Right lobe of liver (tissue), 6 donors: ENCODE data around the gene GSDME. TPM values are rescaled to one million over a fixed set of nuclear protein-coding genes. Genes with fewer than 3 reads are reported as not detected.
A peak's percentile ranks its signal among the peaks of the same experiment; 100 is the strongest.

Experiments
- ATAC-seq, 4 donors: fragments of 200-7000 bp; cut with Tn5 transposase; one replicate each; pipeline ENCODE4 v1.9.1; 2020; ENCODE audit warnings: mild to moderate bottlenecking in 4 of 4, moderate library complexity in 4 of 4
- DNase-seq, 3 donors: peaks; one replicate each; pipeline ENCODE4 v3.0.0-alpha.2; 2020
- H3K27ac ChIP-seq, 3 donors: fragments of 200-600 bp; one replicate each; pipeline ENCODE4 v1.8.0; 2022
- H3K27me3 ChIP-seq, 2 donors: fragments of 200-600 bp; one replicate each; pipeline ENCODE4 v1.8.0; 2022
- H3K36me3 ChIP-seq, 4 donors: fragments of 200-600 bp; sonication (generic) in 1 of 4; one replicate each; pipeline versions ENCODE4 v1.5.1 to v1.8.0; 2017 to 2022; ENCODE audit warnings: control low read depth in 1 of 4
- H3K4me1 ChIP-seq, 4 donors: fragments of 200-600 bp; sonication (generic) in 1 of 4; one replicate each; pipeline versions ENCODE4 v1.5.1 to v1.8.0; 2017 to 2022; ENCODE audit warnings: control low read depth in 1 of 4
- H3K4me3 ChIP-seq, 3 donors: fragments of 200-600 bp; one replicate each; pipeline ENCODE4 v1.8.0; 2022
- H3K9me3 ChIP-seq, 4 donors: fragments of 200-600 bp; sonication (generic) in 1 of 4; one replicate each; pipeline versions ENCODE4 v1.5.1 to v1.8.0; 2017 to 2022; ENCODE audit warnings: control low read depth in 1 of 4
- CTCF ChIP-seq, 4 donors: fragments of 200-600 bp in 3 of 4; fragments of 450-650 bp in 1 of 4; IDR thresholded peaks; one replicate each; pipeline versions ENCODE4 v1.5.1 to v1.8.0; 2016 to 2022; ENCODE audit warnings: antibody characterized with exemption in 4 of 4, mild to moderate bottlenecking in 2 of 4
- POLR2A ChIP-seq: fragments of 450-650 bp; IDR thresholded peaks from one replicate; pipeline ENCODE4 v1.6.1; 2017; ENCODE audit warnings: antibody characterized with exemption, mild to moderate bottlenecking
- WGBS: methylation state at CpG from one replicate; pipeline ENCODE4 v1.1.6; 2018; ENCODE audit warnings: low coverage, low lambda C conversion rate; ENCODE audit not compliant: insufficient coverage; ENCODE audit errors: missing lambda C conversion rate; 5-methylcytosine and 5-hydroxymethylcytosine counted together
- intact Hi-C, 2 donors: fragments of 100-400 bp; cut with DNase I; formaldehyde crosslinking; loops; one replicate each; pipeline versions ENCODE4 v1.11.2 to v1.14.1; 2022
- total RNA-seq, 6 experiments: library from RNA; depleted of rRNA in 2 of 6; stranded (reverse); fragments of >200 nt in 2 of 6; fragmentation: NEBNext Ultra II Directional in 3 of 6; extraction: Animal tissue kit (Norgen Biotek cat#: 25700) in 3 of 6; gene quantifications; one replicate each; pipeline versions ENCODE4 v1.1.0 to v1.2.4, GENCODE V29; 2016 to 2023
- donor health status: DM: no; HTN: yes; CAD: no.
- donor health status: DM: no; HTN: no; CAD: no.
- donor health status: DM: no; HTN: no; CAD: no.
- donor health status: DM: no; HTN: yes; CAD: no.
- donor health status: DM: no; HTN: yes; CAD: no.

The GSDME gene
- total RNA-seq, 6 experiments from 2014 or later: 3.1 to 10.2 (median 5.8) TPM

GRCh38 chr7:24731313-24731712 lies 26.0 kb downstream of the GSDME start:
- H3K9me3 ChIP-seq: no peaks in the 10 kb centered on the region
- H3K27me3 ChIP-seq: no peaks in the 10 kb centered on the region
- TF ChIP-seq CTCF (IDR thresholded peaks at IDR 0.05) (no peak), POLR2A (no peak)
- peaks cover 0 to 7% (median 0%) of the 10 kb centered on the region in 4 donors for H3K4me1 ChIP-seq
- H3K36me3 ChIP-seq: no peaks in the 10 kb centered on the region
- no peak for ATAC-seq
- intact Hi-C loops: no loop called here
- DNase-seq: no peak
- 81% methylated on average over 8 of the region's 13 CpGs for WGBS
- H3K4me3 ChIP-seq: no peak overlapping the region
- H3K27ac ChIP-seq: no peak overlapping the region

GRCh38 chr7:24730018-24730369 lies 27.3 kb downstream of the GSDME start:
- intact Hi-C loops: no loop called here

GRCh38 chr7:24729365-24730017 lies 27.8 kb downstream of the GSDME start:
- Histone ChIP-seq H3K4me1 (peaks cover 0 to 7% (median 0%) of the 10 kb centered on the region in 4 donors), H3K27me3 (no peaks in the 10 kb centered on the region), H3K4me3 (no peak overlapping the region), H3K27ac (no peak overlapping the region), H3K9me3 (no peaks in the 10 kb centered on the region), H3K36me3 (no peaks in the 10 kb centered on the region)
- 68% methylated on average over 9 of the region's 10 CpGs for WGBS
- intact Hi-C loops: no loop called here
- DNase-seq: no peak
- ATAC-seq: peak in 2 of 4 donors; percentile 26 to 32
- TF ChIP-seq POLR2A: no peak
- no peak for TF ChIP-seq CTCF (IDR thresholded peaks at IDR 0.05)

More at GRCh38 chr7:24730018-24730369, 27.3 kb downstream of the GSDME start:
- TF ChIP-seq CTCF (IDR thresholded peaks at IDR 0.05) (no peak), POLR2A (no peak)
- DNase-seq: no peak
- peaks cover 0 to 7% (median 0%) of the 10 kb centered on the region in 4 donors for H3K4me1 ChIP-seq
- H3K36me3 ChIP-seq: no peaks in the 10 kb centered on the region
- H3K27ac ChIP-seq: no peak overlapping the region
- no peaks in the 10 kb centered on the region for H3K27me3 ChIP-seq
- no peak for ATAC-seq
- H3K4me3 ChIP-seq: no peak overlapping the region
- H3K9me3 ChIP-seq: no peaks in the 10 kb centered on the region

GRCh38 chr7:24728503-24729364 lies 28.5 kb downstream of the GSDME start:
- Histone ChIP-seq H3K4me3 (no peak overlapping the region), H3K36me3 (no peaks in the 10 kb centered on the region), H3K27ac (no peak overlapping the region), H3K9me3 (no peaks in the 10 kb centered on the region), H3K4me1 (peaks cover 0 to 7% (median 0%) of the 10 kb centered on the region in 4 donors), H3K27me3 (no peaks in the 10 kb centered on the region)
- ATAC-seq (no peak), DNase-seq (no peak)
- intact Hi-C loops: no loop called here
- 53% methylated on average over 16 of the region's 16 CpGs for WGBS
- TF ChIP-seq POLR2A: no peak
- TF ChIP-seq CTCF (IDR thresholded peaks at IDR 0.05): no peak
